Daoy (cell line): ENCODE data around the gene XPO6. TPM values are rescaled to one million over a fixed set of nuclear protein-coding genes. Genes with fewer than 3 reads are reported as not detected.

Experiments used
- DNase-seq: peaks from one replicate; pipeline ENCODE4 v3.0.0-alpha.2; 2015; ENCODE audit warnings: low read depth
- total RNA-seq: library from RNA; depleted of rRNA; stranded (reverse); fragments of >200 nt; shearing (Covaris generic); gene quantifications from 2 replicates; pipeline ENCODE4 v1.2.3, GENCODE V29; 2014; rRNA removed

The XPO6 gene
- total RNA-seq, 1 experiment from 2014 or later, result 75.6 TPM

DNA sequence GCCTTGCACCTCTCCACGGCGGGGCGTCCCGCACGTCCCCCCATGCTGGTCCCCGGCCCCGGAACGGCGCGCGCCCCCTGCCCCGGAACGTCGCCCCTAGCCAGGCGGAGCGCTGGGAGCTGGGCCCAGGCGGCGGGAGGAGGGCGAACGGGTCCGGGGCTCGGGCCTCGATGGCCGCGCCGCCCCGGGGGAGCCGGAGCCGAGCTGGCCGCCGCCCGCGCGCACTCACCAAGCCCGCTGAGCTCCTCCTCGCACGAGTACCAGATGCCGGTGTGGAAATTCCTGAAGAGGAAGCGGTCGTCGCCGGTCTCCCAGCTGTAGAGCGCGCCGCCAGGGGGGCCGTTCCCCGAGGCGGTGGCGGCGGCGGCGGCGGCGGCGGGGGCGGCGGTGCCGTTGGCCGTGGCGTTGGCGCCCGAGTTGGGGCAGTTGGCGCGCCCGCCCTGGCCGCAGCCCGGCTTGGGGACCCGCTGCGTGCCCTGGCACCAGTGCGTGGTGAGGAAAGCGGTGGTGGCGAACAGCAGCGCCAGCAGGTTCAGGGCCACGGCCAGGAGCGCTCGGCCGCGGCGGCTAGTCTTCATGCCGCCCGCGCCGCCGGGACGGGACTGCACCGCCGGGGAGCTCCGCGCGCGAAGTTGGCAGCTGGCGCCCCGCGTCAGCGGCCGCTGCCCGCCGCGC, 148.8 kb downstream of the XPO6 start:
- DNase-seq, result no peak

DNA sequence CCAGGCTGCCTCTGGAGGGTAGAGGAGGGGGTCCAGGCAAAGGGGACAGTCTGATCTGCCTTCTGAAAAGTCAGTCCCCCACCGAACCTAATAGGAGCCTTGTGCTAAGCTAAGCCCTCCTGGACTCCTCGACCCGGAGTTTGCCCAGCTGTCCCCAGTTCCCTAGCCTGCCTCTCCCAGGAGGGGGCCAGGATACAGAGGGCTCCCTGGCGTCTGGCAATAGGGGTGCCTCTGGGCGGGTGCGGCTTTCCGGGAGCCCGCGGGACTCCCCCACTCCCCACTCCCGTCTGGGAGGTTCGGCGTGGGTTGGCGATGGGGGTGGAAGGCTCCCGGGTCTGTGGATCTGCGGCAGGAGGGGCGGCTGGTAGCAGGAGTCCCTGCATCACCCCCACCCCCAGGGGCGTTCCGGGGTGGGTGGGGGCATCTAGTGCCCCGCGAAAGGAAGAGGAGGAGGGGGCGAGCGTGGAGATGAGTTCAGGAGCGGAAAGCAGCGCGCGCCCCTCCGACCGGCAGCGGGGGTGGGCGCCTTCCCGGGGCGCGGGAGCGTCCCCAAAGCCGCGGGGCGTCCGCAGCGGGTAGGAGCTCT, 149.4 kb downstream of the XPO6 start:
- no peak for DNase-seq

DNA sequence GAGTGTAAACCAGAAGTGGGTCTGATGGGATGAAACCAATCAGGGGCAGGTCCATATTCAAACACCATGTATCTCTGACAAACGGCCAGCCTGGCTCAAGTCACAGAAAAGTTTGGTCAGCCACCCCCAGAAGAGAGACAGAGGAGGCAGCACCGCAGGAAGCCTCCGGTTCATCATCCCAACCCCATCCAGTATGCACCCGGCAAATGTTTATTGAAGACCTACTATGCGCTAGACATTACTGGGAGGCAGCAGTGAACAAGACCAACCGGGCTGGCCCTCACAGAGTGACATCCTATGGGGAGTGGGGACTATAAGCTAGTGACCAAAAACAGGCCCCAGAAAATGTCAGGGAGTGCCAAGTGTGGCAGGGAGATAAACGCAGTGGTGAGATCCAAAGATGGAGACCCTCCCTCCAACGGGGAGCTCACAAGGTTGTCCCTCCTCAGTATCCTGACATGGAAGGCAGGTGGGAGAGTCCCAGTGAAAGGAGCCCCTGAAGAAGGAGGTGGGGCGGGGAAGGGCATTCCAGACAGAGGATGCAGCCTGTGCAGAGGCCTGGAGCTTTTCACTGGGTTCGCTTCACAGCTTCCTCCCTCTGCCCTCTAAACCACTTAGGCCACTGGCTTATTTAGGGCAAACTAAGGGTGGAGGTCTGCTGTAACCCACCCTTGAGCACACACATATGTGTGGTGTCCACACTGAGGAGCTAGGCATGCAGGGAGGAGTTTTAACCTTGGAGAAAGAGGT, 150.2 kb downstream of the XPO6 start:
- no peak for DNase-seq

DNA sequence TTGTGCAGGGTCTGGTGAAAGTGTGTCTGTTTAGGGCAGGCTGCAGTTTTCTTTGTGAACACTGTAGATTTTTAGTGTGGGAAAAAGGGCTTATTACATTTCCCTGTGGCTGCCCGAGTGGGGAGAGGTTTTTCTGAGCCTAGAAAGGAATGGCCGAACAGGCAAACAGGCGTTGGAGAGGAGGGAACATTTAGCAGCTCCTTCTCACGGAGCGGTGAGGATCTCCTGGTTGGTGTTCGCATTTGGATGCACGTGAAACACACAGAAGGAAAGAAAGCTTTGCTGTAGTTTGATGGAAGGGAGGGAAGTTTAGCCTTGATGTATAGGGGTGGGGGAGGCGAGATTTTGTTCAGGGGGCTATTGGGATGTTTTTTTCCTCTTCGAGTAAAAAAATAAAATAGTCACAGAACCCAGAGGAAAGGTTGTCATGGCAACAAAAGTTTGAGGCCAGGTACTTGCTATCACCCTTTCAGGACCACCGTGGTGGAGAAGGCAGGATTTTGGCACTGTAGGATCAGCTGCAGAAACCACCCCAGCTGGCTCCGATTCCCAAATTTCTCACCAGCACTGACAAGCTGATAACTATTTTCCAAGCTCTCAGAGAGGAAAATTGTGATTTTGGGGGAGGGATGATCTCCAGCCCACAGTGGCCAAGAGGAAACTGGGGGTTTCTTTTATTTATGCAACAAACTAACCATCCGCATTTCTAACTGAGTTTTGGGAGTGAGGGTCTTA, 151.8 kb downstream of the XPO6 start:
- no peak for DNase-seq

DNA sequence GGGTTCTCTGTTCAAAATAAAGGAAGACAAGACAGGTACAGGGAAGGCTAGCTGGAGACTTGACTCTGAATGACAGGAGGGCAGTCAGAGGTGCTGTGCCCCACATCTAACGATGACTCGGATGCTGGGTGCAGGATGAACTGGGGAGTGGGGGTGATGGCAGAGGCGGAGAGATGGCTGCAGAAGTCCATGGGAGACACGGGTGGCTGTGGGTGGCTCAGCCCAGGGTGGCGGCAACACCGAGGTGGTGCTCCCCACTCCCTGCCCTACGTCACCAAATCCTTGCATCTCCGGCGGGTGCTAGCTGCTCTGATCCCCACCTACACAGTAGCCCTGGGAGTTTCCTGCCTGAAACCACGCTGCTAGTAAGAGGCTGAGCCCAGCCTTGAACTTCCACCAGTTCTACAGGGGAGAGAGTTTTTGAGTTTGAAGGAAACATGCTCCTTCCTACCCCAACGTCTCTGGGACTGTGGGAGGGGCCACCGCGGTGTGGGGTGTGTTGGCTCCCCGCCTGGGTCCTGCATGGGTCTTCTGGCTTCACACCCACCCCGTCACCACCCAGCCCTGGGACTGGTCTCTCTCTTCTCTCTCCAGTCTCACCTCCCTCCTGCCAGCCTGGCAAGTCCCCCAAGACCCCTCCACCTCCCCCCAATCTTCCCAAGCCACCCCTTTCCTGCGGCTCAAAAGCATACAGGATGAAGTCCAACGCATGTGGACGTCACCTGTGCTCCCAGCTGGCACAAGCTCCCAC, 152.8 kb downstream of the XPO6 start:
- DNase-seq, result no peak

DNA sequence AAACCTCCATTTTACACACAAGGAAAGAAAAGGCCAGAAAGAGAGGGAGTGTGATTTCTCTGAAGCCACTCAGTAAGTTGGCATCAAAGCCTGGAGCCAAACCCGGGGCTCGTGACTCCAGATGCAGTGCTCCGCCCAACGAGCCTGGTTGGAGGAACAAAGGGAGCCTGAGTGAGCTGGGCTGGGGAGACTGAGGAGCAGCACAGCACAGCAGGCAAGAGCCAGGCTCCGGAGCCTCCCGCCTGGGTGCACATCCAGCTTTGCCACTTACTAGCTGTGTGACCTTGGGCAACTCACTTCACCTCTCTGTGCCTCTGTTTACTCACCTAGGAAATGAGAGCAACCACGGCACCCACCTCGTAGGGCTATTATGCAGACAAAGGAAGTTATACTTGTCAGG, 153.8 kb downstream of the XPO6 start:
- DNase-seq, result no peak

DNA sequence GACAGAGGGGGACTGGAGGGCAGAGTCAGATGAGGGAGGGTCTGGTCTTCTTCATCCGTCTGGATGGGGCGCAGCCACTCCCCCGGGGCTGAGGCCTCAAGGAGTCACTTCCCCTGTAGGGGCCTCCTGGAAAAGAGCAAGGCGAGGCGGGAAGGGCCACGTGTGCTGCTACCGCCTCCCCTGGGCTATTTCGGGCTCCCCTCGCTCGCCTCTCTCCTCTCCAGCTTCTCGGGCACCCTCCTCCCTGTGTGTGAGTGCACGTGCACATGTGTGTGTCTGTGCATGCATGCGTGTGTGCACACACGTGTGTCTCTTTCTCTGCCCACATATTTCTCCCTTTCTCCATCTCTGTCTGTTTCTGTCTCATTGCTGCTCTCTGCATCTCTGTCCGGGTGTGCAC, 158.3 kb downstream of the XPO6 start:
- no peak for DNase-seq

DNA sequence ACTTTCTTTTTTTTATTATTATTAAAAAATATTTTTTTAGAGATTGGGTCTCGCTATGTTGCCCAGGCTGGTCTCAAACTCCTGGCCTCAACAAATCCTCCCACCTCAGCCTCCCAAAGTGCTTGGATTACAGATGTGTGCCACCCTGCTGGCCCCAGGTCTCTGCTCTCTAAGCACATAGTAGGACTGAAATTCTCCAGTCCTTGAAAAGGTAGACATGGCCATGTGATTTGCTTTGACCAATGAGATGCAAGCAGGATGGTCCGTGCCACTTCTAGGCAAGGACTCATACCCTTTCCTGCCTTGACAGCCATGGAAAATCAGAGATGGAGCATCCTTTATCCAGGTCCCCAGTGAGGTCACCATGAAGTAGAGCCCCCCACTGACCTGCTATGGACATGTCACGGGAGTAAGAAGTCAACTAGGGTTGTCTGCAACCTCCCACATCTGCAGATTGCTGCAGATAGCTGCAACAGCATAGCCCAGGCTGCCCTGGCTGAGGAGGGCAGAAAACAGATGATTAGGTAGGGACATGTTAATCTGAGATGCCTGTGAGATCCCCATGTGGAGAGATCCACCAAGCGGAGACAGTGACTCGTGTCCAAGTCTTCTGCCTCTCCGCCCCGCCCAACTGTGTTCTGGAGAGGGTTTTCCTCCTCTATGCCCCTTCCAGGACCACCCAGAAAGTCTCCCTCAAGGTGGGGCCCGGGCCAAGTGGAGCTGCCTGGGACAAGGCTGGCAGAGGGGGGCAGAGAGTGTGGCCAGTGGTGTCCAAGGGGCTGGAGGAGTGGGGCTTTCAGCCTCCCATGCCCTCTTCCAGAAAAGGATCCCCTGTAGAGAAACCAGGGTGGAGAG, 159.3 kb downstream of the XPO6 start:
- no peak for DNase-seq

DNA sequence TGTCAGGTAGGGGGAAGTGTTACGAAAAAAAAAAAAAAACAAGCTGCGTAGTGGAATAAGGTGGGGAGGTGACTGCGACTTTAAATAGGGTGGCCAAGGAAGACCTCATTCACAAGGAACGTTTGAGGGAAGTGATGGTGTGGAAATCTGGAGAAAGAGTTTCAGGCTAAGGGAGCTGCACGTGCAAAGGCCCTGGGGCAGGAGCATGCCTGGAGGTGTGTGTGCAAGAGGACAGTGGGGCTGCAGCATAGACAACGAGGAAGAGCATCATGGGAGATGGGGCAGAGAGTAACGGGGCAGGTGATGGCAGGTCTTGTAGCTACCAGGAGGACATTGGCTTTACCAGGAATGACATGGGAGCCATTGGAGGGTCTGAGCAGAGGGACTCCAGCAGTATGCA, 160.3 kb downstream of the XPO6 start:
- DNase-seq, result no peak

Other genes with a start within 250 kb of the XPO6 start
- not detected in 2 replicates for gene GSG1L, start 148.3 kb downstream of the XPO6 start, total RNA-seq
- gene SBK1, start 80.6 kb upstream of the XPO6 start, total RNA-seq, result under 0.01 and 0.68 TPM in 2 replicates
- gene NPIPB6, start 151.5 kb upstream of the XPO6 start, total RNA-seq, result 0.46 TPM in 1 of 2 replicates, not detected in the other
- 87.0 and 95.5 TPM in 2 replicates for gene EIF3CL, start 191.9 kb upstream of the XPO6 start, total RNA-seq